ENCODE data around the gene APC.
A peak's percentile ranks its signal among the peaks of the same experiment; 100 is the strongest.

Gene APC

DNA sequence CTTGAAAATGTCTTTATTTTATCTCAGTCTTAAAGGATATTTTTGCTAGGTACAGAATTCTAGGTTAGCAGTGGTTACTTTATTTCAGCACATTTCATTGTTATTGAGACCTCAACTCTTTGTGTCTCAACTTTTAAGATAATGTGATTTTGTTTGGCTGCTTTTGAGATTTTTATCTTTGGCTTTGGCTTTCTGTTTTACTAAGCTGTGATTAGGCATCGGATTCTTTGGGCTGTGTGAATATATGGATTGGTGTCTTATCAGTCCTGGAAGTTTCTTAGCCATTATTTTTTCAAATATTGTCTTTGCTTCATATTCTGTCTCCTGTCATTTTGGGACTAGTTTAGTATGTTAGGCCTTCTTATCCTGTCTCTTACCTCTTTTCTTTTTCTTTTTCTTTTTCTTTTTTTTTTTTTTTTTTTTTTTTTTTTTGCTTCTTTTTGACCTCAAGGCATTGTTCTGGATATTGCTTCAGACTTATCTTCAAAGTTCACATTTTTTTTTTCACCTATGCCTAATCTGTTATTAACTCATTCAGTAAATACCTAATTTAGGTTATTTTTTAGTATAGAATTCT lies 20.1 kb upstream of the APC start:
- DNase-seq, result no peak

DNA sequence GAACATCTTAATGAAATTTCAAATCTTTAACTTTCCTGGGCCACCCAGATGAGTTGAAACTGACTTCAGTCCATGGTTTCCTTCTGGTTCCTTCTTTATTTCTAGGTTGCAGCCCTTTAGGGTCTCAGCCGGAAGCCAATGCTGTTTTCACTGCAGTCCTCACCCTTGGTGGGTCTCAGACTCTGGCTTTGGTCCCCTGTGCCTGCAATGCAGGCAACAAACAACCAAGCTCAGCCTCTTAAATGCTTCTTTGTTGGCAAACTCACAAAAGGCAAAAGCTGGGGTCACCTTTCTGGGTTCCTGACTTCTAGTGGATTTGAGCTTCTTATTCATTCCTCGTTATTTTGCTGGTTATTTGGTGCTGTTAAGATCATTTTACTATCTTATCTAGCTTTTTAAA lies 19.3 kb upstream of the APC start:
- no peak for DNase-seq

DNA sequence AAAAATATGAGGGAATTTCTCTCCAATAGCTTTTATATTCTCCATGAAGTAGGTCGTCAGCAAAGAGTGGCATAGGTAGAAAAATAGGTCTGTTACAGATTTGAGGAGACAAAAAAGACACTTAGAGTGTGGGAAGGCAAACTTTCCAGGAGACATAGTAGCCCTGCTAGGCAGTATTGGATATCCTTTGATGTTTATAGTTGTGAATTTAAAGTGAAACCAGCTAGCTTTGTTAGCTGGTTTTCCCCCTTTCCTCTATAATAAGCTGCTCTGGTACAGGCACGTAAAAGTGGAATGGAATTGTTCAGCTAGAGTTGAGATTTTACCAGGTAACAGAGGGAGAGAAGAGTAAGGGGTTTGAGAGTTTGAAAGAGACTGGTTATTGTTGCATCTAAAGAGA lies 17.1 kb upstream of the APC start:
- no peak for DNase-seq

DNA sequence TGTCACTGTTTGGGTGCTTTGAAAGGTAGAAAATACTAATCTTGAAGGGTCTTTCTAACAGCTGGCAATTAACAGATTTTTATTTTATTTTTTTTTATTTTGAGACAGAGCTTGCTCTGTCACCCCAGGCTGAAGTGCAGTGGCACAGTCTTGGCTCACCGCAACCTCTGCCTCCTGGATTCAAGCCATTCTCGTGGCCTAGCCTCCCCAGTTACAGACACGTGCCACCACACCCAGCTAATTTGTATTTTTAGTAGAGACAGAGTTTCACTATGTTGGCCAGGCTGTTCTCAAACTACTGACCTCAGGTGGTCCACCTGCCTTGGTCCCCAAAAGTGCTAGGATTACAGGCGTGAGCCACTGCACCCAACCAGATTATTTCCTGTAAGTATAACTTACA lies 12.8 kb upstream of the APC start:
- DNase-seq, result no peak

DNA sequence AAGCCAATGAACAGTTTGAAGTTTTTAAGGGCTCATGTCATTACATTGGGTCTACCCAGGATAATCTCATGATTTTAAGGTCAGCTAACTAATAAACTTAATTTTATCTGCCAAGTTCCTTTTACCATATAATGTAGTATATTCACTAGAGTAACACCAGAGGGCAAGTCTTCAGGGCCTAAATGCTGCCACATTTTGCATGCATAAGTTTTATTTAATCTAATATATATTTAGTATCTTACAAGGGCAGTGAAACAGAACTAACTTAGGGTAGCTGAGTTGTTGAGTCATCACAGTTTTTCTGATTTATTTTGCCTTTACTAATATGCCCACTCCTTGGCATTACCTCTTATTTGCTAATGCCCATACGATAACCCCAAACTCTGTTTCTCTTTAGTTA lies 8.1 kb upstream of the APC start:
- DNase-seq, result no peak

DNA sequence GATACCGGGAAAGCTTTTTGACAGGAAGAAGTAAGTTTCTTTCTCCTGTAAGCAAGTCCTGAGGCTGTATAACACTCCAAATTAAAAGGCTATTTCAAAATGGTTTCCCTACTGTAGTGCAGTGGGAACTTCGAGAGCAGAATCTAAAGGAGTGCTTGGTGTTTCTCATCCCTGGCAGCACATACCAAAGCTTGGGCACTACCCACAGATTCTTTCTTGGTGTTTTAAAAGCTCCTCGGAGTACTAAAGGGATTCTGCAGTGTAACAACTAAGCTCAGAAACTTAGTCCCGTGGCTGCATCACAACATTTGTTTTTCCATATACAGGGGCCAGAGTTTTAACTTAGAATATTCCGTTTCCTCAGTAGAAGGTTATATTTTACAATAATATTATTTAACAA lies 5.6 kb upstream of the APC start:
- no peak for DNase-seq

DNA sequence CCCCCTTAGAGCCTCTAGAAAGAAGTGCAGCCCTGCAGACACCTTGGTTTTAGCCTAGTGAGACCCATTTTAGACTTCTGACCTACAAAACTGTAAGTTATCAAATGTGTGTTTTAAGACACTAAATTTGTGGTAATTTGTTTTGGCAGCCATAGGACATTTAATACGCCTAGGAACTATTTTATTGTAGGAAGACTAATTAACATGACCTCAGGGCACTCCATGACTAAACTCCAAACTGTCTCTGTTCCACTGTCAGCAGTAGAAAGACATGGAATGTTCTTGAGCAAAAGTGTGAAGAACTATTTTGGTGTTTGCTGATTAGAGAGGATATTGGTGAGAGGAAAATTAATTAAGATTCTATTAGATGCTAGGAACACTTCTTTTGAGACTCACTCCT lies 4.1 kb upstream of the APC start:
- DNase-seq, result no peak

DNA sequence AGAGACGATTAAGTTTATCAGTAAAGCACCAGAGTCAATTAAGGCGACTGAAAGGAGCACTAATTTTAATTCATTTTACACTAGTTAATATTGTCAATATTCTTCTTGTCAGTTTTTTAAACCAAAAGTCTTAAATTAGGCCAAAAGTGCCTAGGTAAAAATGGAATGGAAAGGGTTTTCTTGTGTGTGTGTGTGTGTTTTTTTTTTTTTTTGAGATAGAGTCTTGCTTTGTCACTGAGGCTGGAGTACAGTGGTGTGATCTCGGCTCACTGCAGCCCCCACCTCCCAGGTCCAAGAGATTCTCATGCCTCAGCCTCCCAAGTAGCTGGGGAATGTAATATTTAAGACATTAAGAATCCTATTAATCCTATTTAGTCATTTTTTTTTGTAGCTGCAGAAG lies 3.1 kb upstream of the APC start:
- DNase-seq, result no peak

DNA sequence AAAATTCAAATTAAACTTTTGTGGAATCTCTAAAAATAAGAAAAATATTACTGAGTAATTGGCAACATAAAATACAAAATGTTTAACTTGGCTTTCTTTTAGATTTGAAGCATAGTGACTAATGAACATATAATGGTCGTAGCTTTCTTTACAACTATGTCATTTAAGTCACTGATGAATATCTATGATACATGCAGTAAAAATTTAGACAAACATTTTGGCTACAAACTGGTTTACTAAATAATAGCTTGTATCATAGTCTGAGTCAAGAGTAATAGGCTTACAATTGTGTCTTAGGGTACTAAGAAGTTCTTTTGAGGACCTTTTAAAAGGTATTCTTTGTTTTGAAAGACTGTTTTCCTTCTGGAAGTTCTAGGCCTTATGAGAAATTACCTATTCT lies 2.0 kb upstream of the APC start:
- no peak for DNase-seq

DNA sequence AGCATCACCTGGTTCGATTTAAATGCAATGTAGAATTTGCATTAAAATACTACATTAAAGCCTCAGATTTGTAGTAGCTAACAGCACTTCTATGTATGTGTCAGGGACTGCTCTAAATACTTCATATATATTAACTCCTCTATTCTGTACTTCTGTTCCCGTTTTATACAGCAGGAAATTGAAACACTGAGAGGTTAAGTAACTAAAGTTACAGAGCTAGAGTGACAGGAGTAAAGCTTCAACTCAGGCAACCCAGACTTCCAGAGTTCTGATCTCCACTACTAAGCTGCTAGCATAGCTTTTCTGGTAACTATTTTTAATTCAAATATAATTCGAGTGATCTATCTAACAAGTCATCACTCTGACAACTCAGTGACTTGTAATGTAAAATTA lies 619 bp upstream of the APC start:
- peak; percentile 18 for DNase-seq

DNA sequence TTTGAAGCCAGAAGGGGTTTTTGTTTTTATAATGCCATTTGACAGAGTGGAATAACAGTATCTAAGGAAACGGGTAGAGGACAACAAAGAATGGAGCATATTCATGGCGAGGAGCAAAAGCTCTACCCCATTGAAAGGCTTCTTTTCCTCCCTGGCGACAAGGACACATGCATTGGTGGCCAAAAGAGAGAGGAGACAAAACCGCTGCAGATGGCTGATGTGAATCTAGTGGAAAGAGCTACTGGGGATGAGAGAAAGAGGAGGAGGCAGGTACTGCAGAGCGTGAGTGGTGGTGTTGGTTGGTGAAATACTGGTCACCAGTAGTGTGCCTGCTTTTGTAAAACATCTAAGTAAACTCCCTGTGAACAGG lies 491 bp downstream of the APC start:
- peak; percentile 11 for DNase-seq

DNA sequence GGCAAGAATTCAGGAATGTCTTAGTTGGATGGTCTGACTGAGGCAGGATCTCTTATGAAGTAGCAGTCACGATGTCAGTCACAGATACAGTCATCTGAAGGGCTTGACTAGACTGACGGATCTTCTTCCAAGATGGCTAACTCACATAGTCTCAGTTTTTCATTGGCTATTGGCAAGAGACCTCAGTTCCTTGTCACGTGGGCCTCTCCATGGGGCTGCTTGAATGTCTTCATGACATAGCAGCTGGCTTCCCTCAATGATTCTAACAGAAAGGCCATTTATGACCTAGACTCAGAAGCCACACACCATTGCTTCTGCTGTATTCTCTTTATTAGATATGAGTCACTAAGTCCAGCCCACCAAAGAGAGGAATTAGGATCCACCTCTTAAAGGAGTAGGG lies 4.7 kb downstream of the APC start:
- DNase-seq, result peak; percentile 12

DNA sequence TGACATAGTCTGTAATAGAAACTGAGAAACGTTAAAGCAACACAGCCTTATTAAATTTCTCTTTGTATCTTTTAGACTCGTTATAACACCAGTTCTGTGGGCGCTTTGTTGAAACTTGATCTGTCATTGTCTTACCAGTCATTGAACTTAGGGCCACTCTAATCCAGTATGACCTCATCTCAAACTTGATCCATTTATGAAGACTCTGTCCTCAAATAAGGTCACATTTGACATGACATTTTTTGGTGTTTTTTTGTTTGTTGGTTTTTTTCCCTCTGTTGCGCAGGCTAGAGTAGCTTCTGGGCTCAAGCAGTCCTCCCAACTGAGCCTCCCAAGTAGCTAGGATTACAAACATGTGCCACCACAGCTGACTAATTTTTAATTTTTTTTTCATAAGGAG lies 5.9 kb downstream of the APC start:
- DNase-seq, result no peak

DNA sequence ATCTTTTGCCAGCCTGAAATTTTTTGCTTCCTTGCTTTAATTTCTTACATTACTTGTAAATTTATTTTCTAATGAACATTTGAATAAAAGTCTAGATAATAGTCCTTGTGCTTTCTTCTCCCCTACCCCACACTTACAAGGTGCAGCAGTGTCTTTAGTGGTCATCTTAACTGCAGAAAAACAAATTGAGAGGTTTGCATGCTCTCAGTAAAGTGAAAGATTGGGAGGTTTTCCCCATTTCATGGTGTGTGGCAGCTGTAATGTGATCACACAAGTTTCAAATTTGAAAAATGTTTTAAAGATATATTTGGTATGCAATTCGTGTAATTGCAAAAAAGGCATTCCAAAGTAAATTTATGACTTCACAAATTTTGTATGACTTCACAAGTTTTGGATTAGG lies 14.7 kb downstream of the APC start:
- DNase-seq, result no peak

DNA sequence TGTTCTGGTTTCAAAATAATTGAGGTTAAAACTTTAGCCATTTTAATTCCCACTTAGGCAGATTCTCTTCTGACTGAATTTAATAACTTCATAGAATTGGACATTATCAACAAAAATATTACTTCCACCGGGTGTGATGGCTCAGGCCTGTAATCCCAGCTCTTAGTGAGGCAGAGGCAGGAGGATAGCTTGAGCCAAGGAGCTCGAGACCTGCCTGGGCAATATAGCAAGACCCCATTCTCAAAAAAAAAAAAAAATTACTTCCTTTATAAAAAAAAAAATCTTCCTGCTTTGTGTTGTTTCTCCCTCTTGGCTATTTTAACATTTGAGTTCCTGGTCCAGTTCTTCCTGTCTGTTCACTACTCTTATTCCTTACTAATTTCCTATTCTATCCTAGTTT lies 18.0 kb downstream of the APC start:
- no peak for DNase-seq

DNA sequence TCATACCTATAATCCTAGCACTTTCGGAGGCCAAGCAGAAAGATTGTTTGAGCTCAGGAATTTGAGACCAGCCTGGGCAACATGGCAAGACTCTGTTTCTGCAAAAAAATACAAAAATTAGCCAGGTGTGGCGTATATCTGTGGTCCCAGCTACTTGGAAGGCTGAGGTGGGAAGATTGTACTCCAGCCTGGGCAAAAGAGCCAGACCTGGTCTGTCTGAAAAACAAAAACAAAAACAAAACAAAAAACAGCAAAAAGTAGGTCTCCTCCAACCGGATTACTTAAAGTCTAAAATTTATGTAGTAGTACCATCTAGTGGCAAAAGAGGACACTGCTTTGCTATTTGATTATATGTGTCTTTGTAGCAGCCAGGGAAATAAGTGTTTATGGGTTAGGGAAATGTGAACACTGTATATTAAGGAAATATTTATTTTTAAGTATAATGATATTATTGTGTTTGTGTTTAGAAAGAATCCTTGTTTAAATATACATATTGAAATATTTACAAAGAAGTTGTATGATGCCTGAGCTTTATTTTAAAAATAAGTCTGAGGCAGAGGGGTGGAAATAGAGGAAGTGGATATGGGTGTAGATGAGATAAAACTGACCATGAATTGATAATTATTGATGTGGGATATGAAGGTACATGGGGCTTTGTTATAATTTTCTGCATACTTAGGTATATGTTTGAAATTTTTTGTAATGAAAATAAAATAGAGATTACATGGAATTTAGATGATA lies 20.0 kb downstream of the APC start:
- DNase-seq, result peak; percentile 56

DNA sequence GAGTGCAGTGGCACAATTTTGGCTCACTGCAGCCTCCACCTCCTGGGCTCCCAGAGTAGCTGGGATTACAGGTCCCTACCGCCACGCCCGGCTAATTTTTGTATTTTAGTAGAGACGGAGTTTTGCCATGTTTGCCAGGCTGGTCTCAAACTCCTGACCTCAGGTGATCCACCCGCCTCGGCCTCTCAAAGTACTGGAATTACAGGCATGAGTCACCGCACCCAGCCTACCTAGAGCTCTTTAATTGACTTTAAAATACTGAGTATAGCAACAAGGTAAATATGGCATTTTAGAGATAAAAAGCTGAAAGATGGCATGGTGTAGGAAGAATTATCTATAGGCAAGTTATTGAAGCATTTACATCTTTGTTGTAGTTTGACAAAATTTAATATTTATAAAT lies 21.0 kb downstream of the APC start:
- no peak for DNase-seq

DNA sequence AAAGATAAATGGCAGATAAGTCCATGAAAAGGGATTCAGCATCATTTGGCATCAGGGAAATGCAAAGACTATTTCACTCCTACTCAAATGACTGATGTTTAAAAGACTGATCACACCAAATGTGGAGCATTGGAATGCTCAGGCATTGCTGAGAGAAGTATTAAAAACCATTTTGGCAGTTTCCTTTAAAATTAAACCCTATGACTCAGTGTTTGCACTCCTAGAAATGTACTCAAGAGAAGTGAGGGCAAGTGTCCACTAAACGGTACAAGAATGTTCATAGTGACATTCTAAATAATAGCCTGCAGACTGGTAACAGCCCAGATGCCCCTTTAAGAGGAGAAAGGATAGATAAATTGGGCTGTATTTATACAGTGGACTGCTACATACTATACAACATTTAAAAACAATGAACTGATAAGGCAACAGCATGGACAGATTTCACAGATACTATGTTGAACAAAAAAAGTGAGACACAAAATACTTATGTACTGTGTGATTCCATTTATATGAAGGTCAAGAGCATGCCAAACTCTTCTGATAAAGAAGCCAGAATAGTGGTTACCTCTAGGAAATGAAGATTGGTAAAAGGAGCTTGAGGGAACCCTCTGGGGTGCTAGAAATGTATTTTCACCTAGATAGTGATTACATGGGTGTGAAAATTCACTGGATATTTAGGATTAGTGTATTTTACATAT lies 24.6 kb downstream of the APC start:
- DNase-seq, result no peak

DNA sequence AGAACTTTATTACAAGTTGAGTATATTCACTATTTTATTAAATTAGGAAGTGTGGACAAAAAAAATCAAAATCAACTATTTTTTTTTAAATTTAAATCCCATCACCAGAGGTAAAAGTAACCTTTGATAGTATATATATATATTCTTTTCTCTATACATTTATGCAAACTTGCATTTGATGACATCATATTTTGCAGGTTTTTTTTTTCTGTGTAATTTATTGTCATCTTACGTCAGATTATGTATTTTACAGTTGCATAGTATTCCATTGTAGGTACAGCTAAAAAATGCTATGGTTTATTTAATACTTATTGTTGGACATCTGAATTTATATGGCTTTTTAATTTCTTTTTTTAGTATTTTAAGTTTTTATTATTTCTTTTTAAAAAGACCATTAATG lies 25.5 kb downstream of the APC start:
- DNase-seq, result no peak

DNA sequence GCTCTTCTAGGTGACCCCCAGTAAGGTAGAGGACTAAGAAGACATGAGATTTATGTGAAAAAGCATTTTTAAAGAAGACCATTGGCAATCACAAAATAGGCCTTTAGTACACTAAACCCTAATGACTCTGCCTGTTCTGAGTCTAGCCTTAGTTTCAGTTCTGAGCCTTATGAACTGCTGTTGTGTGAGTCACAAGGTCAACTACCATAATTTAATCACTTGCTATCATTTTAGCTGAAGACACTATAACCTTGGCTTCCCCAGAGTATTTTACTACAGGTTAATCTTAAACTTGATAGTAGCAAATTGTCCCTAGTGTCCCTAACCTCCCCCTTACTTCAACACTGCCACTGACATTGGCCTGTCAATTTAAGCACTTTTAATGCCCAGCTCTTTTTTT lies 34.4 kb downstream of the APC start:
- no peak for DNase-seq

DNA sequence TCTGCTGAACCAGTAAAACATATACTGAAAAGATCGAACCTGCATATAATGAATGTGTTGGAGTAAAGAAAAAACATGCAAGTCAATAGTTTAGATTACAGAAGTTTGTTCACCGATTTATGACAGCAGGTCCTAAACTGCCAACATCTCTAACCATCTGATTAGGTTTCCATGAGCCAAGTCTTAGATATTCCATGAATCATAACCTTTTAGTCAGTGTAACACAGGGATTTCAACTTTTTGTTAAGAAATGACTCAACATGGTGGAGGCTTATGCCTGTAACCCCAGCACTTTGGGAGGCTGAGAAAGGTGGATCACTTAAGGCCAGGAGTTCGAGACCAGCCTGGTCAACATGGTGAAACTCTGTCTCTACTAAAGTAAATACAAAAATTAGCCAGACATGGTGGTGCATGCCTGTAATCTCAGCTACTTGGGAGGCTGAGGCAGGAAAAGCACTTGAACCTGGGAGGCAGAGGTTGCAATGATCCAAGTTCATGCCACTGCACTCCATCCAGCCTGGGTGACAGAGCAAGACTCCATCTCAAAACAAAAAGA lies 38.7 kb downstream of the APC start:
- no peak for DNase-seq

DNA sequence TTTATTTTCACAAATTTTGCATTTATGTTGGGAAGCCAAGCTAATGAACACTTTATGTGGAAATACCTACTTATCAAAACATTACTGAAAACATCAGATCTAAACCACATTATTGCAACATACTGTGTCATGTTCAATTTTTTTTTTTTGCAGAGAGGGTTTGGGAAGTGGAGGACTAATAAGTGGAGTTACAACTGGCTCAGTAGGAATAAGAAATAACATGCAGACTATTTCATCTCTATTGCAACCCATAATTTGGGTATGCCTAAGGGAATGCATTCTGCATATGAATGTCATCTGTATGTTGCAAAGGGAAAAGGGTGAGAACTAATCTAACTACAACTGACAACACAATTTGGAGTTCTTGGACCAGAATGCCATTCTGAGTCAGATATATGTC lies 41.8 kb downstream of the APC start:
- DNase-seq, result peak; percentile 25

DNA sequence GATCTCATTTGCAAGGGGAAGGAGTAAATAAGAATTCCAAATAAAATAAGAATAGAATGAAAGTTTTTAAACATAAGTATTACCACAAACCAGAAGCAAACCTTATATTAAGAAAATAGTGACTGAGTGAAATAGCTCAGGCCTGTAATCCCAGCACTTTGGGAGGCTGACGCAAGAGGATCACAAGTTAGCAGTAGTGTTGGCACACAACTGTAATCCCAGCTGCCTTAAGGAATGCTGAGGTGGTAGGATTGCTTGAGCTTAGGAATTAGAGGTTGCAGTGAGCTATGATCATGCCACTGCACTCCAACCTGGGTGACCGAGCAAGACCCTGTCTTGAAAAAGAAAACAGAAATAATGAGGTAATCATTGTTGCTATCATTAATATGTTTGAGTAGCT lies 47.0 kb downstream of the APC start:
- no peak for DNase-seq

DNA sequence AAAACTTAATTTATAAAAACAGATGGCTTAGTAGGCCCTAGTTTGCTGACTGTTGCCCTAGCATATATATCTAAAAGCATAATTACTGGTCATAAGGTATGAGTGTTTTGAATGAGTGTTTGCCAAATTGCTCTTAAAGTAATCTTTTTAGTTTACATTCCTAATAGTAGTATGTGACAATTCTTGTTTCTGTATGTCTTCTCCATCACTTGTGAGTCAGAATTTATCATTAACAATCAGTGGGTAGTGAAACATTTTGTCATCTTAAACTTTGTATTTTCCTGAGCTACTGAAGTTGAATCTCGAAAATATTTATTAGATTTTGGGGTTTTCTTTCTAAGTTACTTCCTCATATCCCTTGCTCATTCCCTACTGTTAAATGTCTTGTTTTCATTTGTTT lies 49.6 kb downstream of the APC start:
- no peak for DNase-seq

DNA sequence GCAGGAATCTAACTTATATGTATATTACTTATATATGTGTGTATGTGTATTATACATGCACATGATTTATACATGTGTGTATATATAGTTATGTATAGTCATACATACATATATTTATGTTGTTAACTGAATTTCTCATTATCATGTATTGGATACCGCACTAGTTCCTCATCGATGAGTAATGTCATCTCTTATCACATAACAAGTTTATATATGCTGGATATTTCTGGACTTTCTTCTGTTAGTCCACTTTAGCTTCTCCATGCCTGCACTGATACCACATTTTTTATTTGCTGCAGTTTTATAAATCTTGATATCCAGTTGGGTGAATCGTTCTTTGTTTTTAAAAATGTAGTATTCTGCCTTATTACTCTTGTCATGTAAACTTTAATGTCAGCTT lies 50.2 kb downstream of the APC start:
- DNase-seq, result no peak
